ENCODE measurements around the gene SLC35G6.

The SLC35G6 gene

DNA sequence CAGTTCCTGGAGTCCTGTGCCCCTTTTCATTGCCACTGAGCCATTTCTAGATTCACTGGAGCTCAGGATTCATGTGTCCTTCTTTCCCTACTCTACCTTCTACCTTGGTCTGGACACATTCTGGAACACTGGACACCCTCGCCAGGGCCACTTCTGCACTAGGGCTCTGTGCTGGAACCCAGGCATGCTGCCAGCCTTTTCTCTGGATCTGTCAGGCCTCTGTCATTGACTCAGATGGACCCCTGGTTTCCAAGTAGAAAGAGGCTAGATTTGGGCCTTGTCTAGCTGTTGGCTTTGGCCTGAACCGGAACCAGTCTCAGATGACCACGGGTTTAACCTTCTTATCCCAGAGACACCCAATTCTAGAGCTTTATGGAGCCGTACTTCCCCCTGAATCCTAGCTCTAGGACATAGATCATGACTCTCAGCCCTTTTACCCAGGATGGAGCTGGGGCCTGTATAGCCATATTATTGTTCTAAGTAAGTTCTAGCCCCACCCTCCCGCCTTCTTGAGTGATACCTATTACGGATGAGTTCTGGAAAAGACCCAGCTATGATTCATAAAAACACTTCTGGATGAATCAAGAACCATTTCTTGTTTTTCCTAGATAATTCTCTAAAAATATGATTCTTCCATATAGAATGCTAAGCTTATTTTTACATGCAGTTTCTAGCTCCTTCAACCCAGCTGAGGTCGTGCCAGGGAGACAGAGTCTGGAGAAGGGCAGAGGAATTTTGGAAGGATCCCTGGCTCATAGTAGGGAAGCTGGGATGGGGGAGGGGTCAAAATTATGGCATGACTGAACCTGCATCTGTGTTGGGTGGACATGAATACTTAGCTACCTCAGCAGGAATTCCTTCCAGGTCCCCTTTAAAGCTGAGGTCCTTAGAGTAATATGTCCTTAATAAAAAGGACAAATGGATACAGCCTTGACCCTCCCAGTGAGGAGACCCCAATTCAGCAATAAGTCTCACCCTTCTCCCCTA lies 37.5 kb upstream of the SLC35G6 start:
- no peaks in the 10 kb centered on the region for H3K9me3 Mint-ChIP-seq
- H3K27me3 Mint-ChIP-seq, result peaks cover 61% of the 10 kb centered on the region
- H3K4me1 Mint-ChIP-seq, result peaks cover 37% of the 10 kb centered on the region
- peaks cover 3% of the 10 kb centered on the region for H3K36me3 Mint-ChIP-seq (ENCODE audit: low read depth)
- H3K27ac Mint-ChIP-seq, result no peak overlapping the region
- ATAC-seq (no peak), DNase-seq (no peak)
- no peak overlapping the region for H3K4me3 Mint-ChIP-seq

DNA sequence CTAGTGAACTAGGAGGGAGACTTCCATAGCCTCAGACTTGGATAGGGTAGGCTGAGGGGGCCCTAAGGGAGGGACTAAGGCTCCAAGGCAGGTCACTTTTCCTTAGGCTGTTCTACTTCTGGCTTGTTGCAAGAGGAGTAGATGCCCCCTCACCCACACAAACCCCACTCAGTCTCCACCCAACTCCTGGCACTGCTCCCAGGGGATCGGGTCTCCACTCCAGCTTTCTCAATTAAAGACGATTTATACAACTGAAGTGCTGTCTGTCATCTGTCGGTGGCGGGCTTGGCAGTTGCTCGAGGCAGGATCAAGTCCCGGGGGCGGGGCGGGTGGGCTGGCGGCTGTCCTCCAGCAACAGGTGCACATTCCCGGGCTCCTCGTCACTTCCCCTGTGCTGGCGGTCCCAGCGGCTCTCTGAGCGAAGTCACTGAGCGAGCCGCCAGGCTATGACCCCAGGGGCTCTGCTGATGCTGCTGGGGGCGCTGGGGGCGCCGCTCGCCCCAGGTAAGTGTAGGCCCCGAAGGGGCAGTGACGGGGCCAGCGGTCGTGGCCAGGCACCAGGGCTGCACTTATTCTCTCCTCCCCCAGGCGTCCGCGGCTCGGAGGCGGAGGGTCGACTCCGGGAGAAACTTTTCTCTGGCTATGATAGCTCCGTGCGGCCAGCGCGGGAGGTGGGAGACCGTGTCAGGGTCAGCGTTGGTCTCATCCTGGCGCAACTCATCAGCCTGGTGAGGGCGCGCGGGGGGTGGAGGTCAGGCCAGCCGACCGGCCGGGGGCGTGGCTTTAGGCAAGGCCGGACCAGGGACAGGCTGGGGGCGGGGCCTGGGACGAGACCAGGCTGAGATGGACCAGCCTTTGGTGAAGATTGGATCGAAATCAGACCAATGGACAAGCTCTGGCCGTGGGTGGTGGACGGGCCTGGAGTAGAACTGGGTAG lies 36.3 kb upstream of the SLC35G6 start, which contains the start of gene CHRNB1:
Gene CHRNB1 (plus strand): TSS at position 380 of the 937 bp plus-strand sequence. CDS start 67 bp downstream, at position 447.
- Mint-ChIP-seq H3K36me3 (ENCODE audit: low read depth) (peaks cover 3% of the 10 kb centered on the region), H3K4me1 (peaks cover 31% of the 10 kb centered on the region), H3K9me3 (no peaks in the 10 kb centered on the region), H3K4me3 (peak within 1 kb of the TSS; percentile 60), H3K27me3 (peaks cover 55% of the 10 kb centered on the region), H3K27ac (no peak within 1 kb of the TSS)
- DNase-seq (peak; percentile 27), ATAC-seq (peak; percentile 11)

DNA sequence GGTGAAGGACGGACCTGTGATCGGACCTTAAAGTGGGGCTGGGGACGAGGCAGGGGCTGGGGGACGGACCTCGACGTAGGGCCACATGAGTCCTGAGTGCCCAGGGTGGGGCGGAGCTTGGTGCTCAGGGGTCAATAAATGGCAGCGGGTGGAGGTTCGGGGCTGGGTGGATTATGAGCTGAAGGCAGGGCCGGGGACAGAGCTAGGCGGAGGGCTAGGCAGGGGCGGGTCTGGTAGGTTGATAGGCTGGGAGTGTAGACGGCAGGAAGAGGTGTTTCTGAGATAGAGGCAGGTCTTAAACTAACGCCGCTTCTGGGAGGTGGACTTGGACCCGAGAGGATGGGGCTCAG lies 35.7 kb upstream of the SLC35G6 start:
- Mint-ChIP-seq H3K9me3 (no peaks in the 10 kb centered on the region), H3K36me3 (ENCODE audit: low read depth) (peaks cover 3% of the 10 kb centered on the region), H3K27ac (no peak overlapping the region), H3K4me1 (peaks cover 26% of the 10 kb centered on the region), H3K27me3 (peaks cover 49% of the 10 kb centered on the region), H3K4me3 (peak overlapping the region; percentile 60)
- ATAC-seq (peak; percentile 65), DNase-seq (peak; percentile 29)

DNA sequence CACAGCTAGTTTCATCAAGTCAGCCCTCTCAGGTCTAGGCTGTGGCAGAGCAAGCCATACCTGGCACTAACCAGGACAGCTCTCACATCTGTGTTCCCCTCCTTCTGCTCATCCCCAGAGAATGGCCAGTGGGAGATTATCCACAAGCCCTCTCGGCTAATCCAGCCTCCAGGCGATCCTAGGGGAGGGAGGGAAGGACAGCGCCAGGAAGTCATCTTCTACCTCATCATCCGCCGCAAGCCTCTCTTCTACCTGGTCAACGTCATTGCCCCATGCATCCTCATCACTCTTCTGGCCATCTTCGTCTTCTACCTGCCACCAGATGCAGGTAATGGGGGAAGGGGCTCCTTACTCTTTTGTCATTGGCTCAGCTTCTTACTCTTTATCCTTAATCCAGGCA lies 32.8 kb upstream of the SLC35G6 start:
- ATAC-seq, result no peak
- Mint-ChIP-seq H3K4me1 (peaks cover 21% of the 10 kb centered on the region), H3K27me3 (peaks cover 27% of the 10 kb centered on the region), H3K36me3 (ENCODE audit: low read depth) (peaks cover 3% of the 10 kb centered on the region), H3K4me3 (no peak overlapping the region), H3K27ac (no peak overlapping the region), H3K9me3 (no peaks in the 10 kb centered on the region)
- no peak for DNase-seq

DNA sequence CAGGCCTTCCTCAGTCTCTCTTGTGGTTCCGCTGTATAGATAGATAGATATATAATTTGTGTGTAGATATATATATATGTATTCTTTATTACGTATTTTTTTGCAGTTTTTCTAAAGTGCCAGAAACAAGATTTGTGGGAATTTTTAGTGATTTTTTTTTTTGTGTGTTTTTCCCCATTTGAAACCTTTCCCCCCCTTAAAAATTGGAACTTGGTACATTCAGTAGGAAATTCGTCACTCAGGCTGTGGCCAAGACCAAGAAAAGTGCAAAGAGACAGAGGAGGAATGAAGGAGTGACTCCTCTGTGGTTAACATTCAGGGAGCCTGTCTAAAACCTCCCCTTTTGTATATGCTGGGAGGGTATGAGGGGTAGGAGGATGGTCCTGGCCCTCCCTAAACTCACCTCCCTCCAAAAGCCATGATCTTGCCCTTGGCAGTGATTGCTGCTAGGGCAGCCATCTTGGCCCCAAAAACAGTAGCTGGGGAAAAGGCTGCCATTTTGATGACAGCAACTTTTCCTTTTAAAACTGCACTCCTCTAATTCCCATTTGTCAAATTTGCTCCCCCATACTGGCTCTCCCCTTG lies 21.2 kb upstream of the SLC35G6 start:
- DNase-seq (no peak), ATAC-seq (no peak)
- no peak overlapping the region for H3K4me3 Mint-ChIP-seq
- H3K9me3 Mint-ChIP-seq, result no peaks in the 10 kb centered on the region
- H3K4me1 Mint-ChIP-seq, result peaks cover 17% of the 10 kb centered on the region
- H3K27me3 Mint-ChIP-seq, result no peaks in the 10 kb centered on the region
- H3K36me3 Mint-ChIP-seq (ENCODE audit: low read depth), result peaks cover 6% of the 10 kb centered on the region
- peak overlapping the region; percentile 47 for H3K27ac Mint-ChIP-seq

DNA sequence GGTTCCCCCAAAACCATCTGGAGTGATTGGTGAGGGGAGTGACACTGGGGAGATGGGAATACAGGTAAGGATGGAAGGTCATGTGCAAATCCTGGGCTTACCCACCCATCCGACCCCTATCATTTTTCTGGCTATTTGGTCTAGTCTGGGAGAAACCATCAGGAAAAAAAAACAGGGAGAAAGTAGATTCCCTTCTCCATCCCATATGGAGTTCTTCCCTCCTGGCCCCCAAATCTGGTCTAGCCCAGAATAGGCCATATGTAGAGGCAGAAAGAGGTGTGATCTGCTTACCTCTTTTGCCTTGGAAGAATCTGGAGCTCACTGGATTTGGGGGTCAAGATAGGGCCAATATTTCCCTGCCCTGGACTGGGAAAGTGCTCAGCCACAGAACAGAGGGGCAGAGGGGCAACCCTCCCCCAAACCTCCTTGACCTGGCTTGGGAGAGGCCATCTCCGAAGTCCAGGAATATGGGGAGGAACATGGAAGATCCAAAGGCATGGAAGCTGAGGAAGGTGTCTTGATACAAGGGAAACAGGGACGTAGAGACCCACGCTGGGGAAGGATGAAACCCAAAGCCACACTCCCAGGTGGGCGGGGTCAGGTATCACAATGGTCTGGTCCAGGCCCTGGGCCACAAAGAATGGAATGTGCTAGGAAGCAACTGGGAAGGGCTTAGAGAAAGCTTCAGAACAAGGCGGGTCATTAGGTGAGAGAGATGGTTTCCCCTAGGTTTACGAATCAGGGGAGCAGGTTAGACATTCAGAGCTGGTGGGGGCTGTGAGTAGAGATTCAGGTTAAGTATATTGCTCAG lies 20.2 kb upstream of the SLC35G6 start:
- Mint-ChIP-seq H3K4me1 (peaks cover 13% of the 10 kb centered on the region), H3K36me3 (ENCODE audit: low read depth) (peaks cover 6% of the 10 kb centered on the region), H3K4me3 (no peak overlapping the region), H3K9me3 (no peaks in the 10 kb centered on the region), H3K27me3 (no peaks in the 10 kb centered on the region), H3K27ac (no peak overlapping the region)
- no peak for ATAC-seq
- DNase-seq, result no peak

DNA sequence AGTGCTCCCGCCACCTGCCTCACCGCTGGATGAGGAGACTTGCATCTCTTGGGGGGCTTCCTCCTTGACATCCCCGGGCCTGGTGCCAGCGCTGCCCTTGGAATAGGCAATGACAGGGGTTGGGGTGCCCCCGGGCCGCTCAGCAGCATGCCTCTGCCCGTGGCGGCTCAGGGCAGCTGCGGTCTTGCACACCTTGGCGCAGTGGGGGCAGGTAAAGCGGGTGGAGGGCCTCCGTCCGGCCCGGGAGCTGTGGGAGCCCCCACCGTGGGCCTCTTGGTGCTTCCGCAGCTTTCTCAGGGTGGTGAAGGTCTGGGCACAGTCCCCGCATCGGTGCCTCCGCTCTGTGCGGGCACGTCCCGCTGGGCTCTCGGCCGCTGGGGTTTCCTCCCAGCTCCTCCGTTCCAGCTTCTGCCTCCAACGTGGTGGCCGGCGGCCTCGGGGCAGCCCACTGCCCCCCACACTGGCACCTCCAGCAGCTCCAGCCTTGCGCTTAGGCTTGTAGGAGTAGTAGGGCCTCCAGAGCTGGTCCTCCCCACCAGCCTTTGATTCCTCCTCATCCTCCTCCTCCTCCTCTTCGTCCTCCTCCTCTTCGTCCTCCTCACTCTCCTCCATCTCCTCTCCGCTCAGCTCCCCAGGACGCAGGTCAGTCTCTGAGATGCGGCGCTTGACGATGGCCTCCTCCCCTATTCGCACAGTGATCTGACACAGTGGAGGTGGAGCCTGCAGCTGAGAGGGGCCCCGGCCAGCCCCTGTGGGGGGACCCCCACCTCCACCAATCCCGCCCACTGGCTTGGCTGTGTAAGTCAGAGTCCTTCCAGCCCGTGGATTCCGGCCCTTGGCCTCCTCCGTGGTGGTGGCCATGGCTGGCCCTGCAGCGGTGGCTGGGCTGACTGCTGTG lies 18.5 kb upstream of the SLC35G6 start:
- DNase-seq (no peak), ATAC-seq (no peak)
- Mint-ChIP-seq H3K27ac (no peak overlapping the region), H3K4me3 (no peak overlapping the region), H3K4me1 (peaks cover 11% of the 10 kb centered on the region), H3K27me3 (no peaks in the 10 kb centered on the region), H3K9me3 (no peaks in the 10 kb centered on the region), H3K36me3 (ENCODE audit: low read depth) (peaks cover 5% of the 10 kb centered on the region)

DNA sequence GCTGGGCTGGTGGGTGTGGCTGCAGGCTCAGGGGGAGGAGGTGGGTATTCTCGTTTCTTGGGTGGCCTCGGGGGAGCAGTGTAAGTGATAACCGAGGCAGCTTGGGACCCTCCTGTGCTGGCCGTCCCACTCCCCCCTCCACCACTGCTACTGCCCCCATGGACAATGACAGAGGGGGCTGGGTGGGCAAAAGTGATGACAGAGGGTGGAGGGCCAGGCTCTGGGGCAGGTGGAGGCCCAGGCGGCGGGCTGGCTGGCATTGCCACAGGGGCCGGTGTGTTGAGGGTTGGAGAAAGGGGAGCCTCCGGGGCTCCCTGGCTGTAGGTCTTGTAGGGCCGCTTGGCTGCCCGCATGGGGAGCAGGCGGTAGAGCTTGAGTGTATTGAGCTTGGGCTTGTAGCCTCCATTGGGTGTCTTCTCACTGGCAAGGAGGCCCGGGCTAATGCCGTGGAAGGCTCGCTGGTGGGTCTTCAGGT lies 17.8 kb upstream of the SLC35G6 start:
- no peaks in the 10 kb centered on the region for H3K27me3 Mint-ChIP-seq
- DNase-seq, result no peak
- H3K4me1 Mint-ChIP-seq, result peaks cover 13% of the 10 kb centered on the region
- no peak overlapping the region for H3K27ac Mint-ChIP-seq
- H3K4me3 Mint-ChIP-seq, result no peak overlapping the region
- ATAC-seq, result no peak
- H3K36me3 Mint-ChIP-seq (ENCODE audit: low read depth), result peaks cover 5% of the 10 kb centered on the region
- H3K9me3 Mint-ChIP-seq, result no peaks in the 10 kb centered on the region

DNA sequence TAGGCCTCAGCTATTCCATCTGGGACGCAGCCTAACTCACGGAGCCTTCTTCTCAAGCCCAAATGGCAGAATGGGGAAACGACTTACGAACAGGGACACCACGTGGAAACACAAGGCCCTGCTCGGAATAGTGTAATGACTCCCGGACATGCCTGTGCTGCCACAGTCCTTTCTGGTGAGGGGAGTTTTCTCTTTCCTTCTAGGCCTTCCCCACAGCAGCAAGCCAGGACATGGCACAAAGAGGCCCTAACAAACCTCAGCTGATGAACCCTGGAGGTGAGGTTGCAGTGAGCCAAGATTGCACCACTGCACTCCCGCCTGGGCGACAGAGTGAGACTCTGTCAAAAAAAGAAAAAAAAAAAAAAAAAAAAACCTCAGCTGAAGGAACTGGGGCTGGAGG lies 17.2 kb upstream of the SLC35G6 start:
- no peak overlapping the region for H3K27ac Mint-ChIP-seq
- H3K27me3 Mint-ChIP-seq, result no peaks in the 10 kb centered on the region
- peaks cover 6% of the 10 kb centered on the region for H3K36me3 Mint-ChIP-seq (ENCODE audit: low read depth)

DNA sequence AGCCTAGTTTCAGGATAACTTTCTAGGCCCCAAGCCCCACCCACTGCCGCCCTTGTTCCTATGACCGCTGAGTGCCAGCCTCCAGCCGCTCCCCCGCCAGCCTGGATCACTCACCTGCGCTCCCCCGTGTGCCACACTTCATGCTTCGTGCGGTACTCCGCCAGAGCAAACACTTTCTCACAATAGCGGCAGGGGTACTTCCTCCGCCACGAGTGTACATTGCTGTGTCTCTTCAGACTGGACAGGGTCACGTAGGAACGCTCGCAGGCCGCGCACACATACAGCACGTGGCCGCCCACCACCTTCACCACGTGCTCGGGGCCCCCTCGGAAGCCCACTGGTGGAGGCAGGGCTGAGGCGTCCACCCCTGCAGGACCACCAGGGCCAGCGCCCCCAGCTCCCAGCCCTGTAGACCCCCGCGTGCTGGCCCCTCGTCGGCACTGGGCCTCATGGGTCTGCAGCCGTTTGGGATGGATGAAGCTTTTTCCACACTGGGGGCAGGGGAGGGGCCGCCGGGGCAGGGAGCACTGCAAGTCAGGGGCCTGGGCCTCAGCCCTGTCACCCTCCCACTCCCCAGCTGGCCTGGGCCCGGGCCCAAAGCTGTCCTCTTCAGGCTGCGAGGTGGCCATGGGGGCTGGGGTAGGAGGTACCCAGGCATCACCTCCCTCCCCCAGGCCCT lies 15.5 kb upstream of the SLC35G6 start:
- DNase-seq, result no peak
- peaks cover 6% of the 10 kb centered on the region for H3K36me3 Mint-ChIP-seq (ENCODE audit: low read depth)
- no peak overlapping the region for H3K27ac Mint-ChIP-seq
- ATAC-seq, result no peak
- H3K27me3 Mint-ChIP-seq, result no peaks in the 10 kb centered on the region
- no peak overlapping the region for H3K4me3 Mint-ChIP-seq
- peaks cover 15% of the 10 kb centered on the region for H3K4me1 Mint-ChIP-seq
- no peaks in the 10 kb centered on the region for H3K9me3 Mint-ChIP-seq

More for the DNA sequence above, 17.2 kb upstream of the SLC35G6 start:
- ATAC-seq (no peak), DNase-seq (no peak)
- Mint-ChIP-seq H3K4me3 (no peak overlapping the region), H3K9me3 (no peaks in the 10 kb centered on the region), H3K4me1 (peaks cover 16% of the 10 kb centered on the region)

DNA sequence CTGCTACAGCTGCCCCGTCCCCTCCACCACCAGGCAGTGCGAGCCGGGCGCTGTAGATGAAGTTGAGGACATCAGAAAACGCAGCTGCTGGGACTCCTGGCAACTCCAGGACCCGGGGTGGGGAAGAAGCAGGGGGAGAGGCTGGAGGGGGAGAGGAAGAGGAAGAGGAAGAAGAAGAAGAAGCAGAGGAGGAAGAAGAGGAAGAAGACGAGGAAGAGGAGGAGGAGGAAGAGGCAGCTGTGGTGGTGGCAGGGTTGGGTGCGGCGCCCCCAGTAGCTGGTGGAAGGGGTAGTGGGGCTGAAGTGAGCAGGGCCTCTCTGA lies 15.0 kb upstream of the SLC35G6 start:
- H3K36me3 Mint-ChIP-seq (ENCODE audit: low read depth), result peaks cover 3% of the 10 kb centered on the region
- peak overlapping the region; percentile 71 for H3K27ac Mint-ChIP-seq
- H3K4me3 Mint-ChIP-seq, result no peak overlapping the region
- H3K9me3 Mint-ChIP-seq, result no peaks in the 10 kb centered on the region
- H3K27me3 Mint-ChIP-seq, result no peaks in the 10 kb centered on the region
- DNase-seq (no peak), ATAC-seq (no peak)
- H3K4me1 Mint-ChIP-seq, result peaks cover 18% of the 10 kb centered on the region

DNA sequence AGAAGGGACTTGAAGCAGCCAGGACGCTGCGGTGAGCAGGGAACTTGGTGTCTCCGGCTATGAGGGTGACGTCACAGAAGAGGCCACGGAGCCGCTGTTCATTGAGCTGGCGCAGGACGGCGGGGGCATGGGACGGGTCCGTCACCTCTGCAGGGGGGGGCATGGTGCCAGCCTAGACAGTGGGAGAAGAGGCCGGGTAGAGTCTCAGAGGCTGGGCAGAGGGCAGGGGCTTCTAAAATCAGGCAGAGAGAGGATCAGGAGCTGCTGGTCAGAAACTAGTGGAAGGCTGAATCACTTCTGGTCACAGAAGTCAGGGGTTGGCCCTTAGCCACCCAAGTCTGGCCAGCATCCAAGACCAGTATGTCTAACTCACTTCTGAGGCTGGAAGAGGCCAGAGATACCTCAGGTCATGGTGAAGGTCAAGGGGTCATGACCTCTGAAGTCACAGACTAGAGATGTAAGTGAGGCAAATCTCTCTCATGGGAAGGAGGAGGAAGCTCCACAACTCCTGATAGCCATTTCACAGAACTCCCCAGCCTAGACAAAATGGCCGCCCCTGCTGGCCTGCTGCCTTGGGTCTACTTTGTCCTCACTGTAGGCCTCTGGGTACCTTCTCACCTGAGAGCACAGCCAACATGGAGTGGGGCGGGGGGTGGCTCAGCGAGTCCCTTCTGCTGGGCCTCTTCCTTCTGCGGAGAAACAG lies 14.5 kb upstream of the SLC35G6 start:
- DNase-seq (no peak), ATAC-seq (no peak)
- Mint-ChIP-seq H3K36me3 (ENCODE audit: low read depth) (peaks cover 3% of the 10 kb centered on the region), H3K27ac (peak overlapping the region; percentile 71), H3K4me1 (peaks cover 23% of the 10 kb centered on the region), H3K9me3 (no peaks in the 10 kb centered on the region), H3K4me3 (no peak overlapping the region), H3K27me3 (no peaks in the 10 kb centered on the region)
